CD4-positive, alpha-beta memory T cell (primary cell): Measurements from ENCODE around the gene ADGRL2. TPM values are rescaled to one million over a fixed set of nuclear protein-coding genes. Genes with fewer than 3 reads are reported as not detected.

Source experiments
- CTCF ChIA-PET: fragments of 350-600 bp; sonication (Branson Sonifier 250); formaldehyde crosslinking; loops from one replicate; lab custom pipeline; 2021; ENCODE audit warnings: inconsistent platforms; ENCODE audit not compliant: partially characterized antibody; lab: Charles Lee
- POLR2A ChIA-PET: fragments of 350-600 bp; sonication (Branson Sonifier 250); formaldehyde crosslinking; loops from one replicate; lab custom pipeline; 2021; ENCODE audit not compliant: partially characterized antibody; lab: Charles Lee
- DNase-seq, 5 donors: peaks; one replicate each; pipeline versions ENCODE4 v3.0.0 to v3.0.0-alpha.2; 2020 to 2022; ENCODE audit warnings: mixed read lengths in 1 of 5
- H3K27ac ChIP-seq: one replicate; pipeline ENCODE4 v1.7.0; 2013; ENCODE audit warnings: low read depth, low read length
- H3K27me3 ChIP-seq: 2 replicates; pipeline ENCODE4 v1.7.0; 2013; ENCODE audit warnings: mild to moderate bottlenecking, low read length, moderate library complexity; ENCODE audit not compliant: insufficient read depth
- H3K36me3 ChIP-seq: 2 replicates; pipeline ENCODE4 v1.7.0; 2013; ENCODE audit warnings: mild to moderate bottlenecking, low read length, moderate library complexity; ENCODE audit not compliant: insufficient read depth
- H3K4me1 ChIP-seq: 2 replicates; pipeline ENCODE4 v1.7.0; 2013; ENCODE audit warnings: mild to moderate bottlenecking, low read length, moderate library complexity; ENCODE audit not compliant: insufficient read depth
- H3K4me3 ChIP-seq, 2 donors: one replicate each; pipeline ENCODE4 v1.7.0; 2013; ENCODE audit warnings: low read length in 2 of 2, mild to moderate bottlenecking in 1 of 2
- H3K9me3 ChIP-seq, 2 donors: one replicate each; pipeline ENCODE4 v1.7.0; 2013; ENCODE audit warnings: low read length in 2 of 2, control low read depth in 1 of 2; ENCODE audit not compliant: control insufficient read depth in 1 of 2
- H3K27ac Mint-ChIP-seq, 7 donors: one replicate each; pipeline ENCODE4 v1.8.0; 2020 to 2021; ENCODE audit warnings: mixed read lengths in 7 of 7, mild to moderate bottlenecking in 6 of 7, inconsistent platforms in 3 of 7, moderate library complexity in 3 of 7
- H3K27me3 Mint-ChIP-seq, 2 donors: one replicate each; pipeline ENCODE4 v1.8.0; 2020 to 2021; ENCODE audit warnings: mixed read lengths in 2 of 2
- H3K36me3 Mint-ChIP-seq, 2 donors: one replicate each; pipeline ENCODE4 v1.8.0; 2020 to 2021; ENCODE audit warnings: mixed read lengths in 2 of 2, inconsistent platforms in 1 of 2, mild to moderate bottlenecking in 1 of 2
- H3K4me1 Mint-ChIP-seq, 4 donors: one replicate each; pipeline ENCODE4 v1.8.0; 2020 to 2021; ENCODE audit warnings: mixed read lengths in 4 of 4, mild to moderate bottlenecking in 1 of 4
- H3K4me3 Mint-ChIP-seq, 8 donors: one replicate each; pipeline ENCODE4 v1.8.0; 2020 to 2021; ENCODE audit warnings: mixed read lengths in 8 of 8, mild to moderate bottlenecking in 7 of 8, moderate library complexity in 6 of 8, inconsistent platforms in 3 of 8
- H3K9me3 Mint-ChIP-seq, 8 donors: one replicate each; pipeline ENCODE4 v1.8.0; 2020 to 2021; ENCODE audit warnings: mixed read lengths in 8 of 8, mild to moderate bottlenecking in 5 of 8, inconsistent platforms in 3 of 8, moderate library complexity in 1 of 8
- intact Hi-C: fragments of 100-400 bp; cut with micrococcal nuclease; formaldehyde crosslinking; loops from one replicate; pipeline ENCODE4 v1.15.1; 2023
- polyA plus RNA-seq, 2 donors: library from polyadenylated mRNA; unstranded; fragments of 300-500 nt; fragmentation: Illumina TruSeq; gene quantifications; one replicate each; pipeline ENCODE4 v1.2.3, GENCODE V29; 2021
- total RNA-seq, 2 experiments: library from RNA; stranded (reverse); gene quantifications; one replicate each; pipeline ENCODE4 v1.2.3, GENCODE V29; 2021

The ADGRL2 gene
- total and polyA plus RNA-seq, 4 experiments from 2014 or later: not detected

DNA sequence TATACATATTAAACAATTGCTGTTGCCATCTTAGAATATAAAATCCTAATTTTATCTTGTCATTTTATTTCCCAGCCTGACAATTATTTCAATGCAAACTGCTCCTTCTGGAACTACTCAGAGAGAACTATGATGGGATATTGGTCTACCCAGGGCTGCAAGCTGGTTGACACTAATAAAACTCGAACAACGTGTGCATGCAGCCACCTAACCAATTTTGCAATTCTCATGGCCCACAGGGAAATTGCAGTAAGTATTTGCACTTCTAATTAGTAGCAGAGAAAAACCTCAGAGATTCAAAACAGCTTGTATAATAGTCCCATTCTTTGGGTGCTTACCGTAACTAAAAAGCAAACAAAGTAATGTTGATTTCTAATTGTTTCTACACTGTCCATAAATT, 167.2 kb downstream of the ADGRL2 start:
- Histone ChIP-seq H3K27ac (no peak overlapping the region), H3K36me3 (no peaks in the 10 kb centered on the region), H3K4me1 (no peaks in the 10 kb centered on the region), H3K27me3 (no peaks in the 10 kb centered on the region), H3K4me3 (no peak overlapping the region), H3K9me3 (no peaks in the 10 kb centered on the region)
- no peaks in the 10 kb centered on the region for H3K27me3 Mint-ChIP-seq
- ChIA-PET POLR2A (no interaction called here), CTCF (no interaction called here)
- no peaks in the 10 kb centered on the region for H3K4me1 Mint-ChIP-seq
- DNase-seq: no peak
- no peak overlapping the region for H3K27ac Mint-ChIP-seq
- no peaks in the 10 kb centered on the region for H3K36me3 Mint-ChIP-seq
- H3K4me3 Mint-ChIP-seq: no peak overlapping the region
- no peaks in the 10 kb centered on the region for H3K9me3 Mint-ChIP-seq
- intact Hi-C loops: no loop called here

DNA sequence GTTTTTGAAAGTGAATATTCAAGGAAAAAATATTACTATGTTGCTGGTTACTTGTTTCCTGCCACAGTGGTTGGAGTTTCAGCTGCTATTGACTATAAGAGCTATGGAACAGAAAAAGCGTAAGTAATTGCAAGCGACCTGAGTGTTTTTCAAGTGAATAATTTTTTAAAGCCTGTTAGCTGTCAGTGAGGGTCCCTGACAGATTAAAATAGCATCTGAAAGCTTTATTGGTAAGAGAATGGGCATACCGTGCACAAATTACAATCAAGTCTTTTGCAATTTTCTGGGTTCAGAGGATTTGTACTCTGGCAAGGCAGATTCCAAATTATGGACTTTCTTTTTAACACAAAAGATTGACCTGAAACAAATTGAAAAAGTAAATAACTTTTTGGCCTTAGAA, 169.7 kb downstream of the ADGRL2 start:
- Histone ChIP-seq H3K36me3 (no peaks in the 10 kb centered on the region), H3K27ac (no peak overlapping the region), H3K4me3 (no peak overlapping the region), H3K4me1 (no peaks in the 10 kb centered on the region), H3K9me3 (no peaks in the 10 kb centered on the region), H3K27me3 (no peaks in the 10 kb centered on the region)
- Mint-ChIP-seq H3K27ac (no peak overlapping the region), H3K4me3 (no peak overlapping the region), H3K27me3 (no peaks in the 10 kb centered on the region), H3K36me3 (no peaks in the 10 kb centered on the region), H3K4me1 (no peaks in the 10 kb centered on the region), H3K9me3 (peaks cover 0 to 3% (median 0%) of the 10 kb centered on the region in 8 donors)
- CTCF ChIA-PET: no interaction called here
- POLR2A ChIA-PET: no interaction called here
- intact Hi-C loops: no loop called here
- DNase-seq: no peak

DNA sequence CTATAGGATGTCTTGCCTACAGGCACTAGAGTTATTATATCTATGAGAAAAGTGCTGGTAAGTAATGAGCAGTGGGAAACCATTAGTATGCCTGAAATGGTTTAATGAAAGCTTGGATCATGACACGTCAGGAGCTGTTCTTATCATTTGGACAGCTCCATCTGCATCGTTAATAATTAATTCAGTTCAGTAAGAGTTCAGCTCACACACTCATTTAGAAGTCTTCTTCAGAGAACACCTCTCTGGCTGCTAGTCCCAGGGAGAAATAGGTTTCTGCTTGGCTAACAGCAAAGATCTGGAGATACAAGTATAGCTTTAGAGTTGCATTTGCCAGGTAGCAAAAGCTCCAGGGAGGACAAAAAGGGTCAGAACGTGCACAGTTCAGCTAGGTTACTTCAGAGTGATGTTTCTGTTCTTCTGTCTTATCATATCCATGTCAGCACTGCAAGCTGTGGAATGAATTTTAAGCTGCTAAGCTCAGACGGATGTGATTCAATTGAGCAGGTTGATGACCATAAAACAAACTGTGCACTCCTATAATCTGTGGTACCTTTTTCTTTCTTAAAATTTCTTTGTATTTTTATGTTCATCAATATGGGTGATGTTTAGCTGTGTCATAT, 173.6 kb downstream of the ADGRL2 start:
- no peak overlapping the region for H3K4me3 Mint-ChIP-seq
- DNase-seq: no peak
- H3K27me3 ChIP-seq: no peaks in the 10 kb centered on the region
- no peaks in the 10 kb centered on the region for H3K9me3 ChIP-seq
- no peaks in the 10 kb centered on the region for H3K4me1 ChIP-seq
- ChIA-PET CTCF (no interaction called here), POLR2A (no interaction called here)
- H3K27ac ChIP-seq: no peak overlapping the region
- no peak overlapping the region for H3K27ac Mint-ChIP-seq
- no peaks in the 10 kb centered on the region for H3K4me1 Mint-ChIP-seq
- H3K9me3 Mint-ChIP-seq: peaks cover 0 to 4% (median 0%) of the 10 kb centered on the region in 8 donors
- no peaks in the 10 kb centered on the region for H3K27me3 Mint-ChIP-seq
- no peak overlapping the region for H3K4me3 ChIP-seq
- no peaks in the 10 kb centered on the region for H3K36me3 ChIP-seq
- H3K36me3 Mint-ChIP-seq: no peaks in the 10 kb centered on the region
- intact Hi-C loops: no loop called here

DNA sequence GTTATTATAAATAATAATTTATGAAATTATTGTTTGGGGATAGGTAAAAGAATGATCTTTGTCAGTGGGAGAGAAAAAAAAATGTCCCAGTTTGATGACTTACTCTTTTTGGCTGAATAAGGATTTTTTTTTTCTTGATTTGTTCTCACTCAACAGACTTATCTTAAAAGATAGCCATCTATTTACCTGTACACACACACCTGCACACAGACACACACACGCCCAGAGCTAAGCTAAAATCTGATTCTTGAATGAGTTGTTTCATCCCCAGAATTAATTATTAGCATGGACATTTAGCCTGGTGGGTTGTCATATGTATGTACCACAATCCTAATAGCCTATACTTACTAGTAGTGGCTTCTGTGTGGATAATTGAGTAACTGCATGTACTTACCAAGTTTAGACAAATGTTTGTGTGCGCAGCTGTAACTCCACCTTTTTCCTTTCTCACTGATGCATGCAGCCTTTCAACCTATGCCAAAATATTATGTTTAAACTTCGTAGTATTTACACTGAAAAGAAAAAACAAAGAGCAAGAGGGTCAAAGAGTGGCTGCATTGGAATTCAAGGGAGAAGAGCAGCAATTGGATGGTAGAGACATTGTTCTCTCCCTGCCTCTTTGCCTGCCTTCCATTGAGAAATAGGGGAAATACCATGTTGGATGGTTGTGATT, 174.3 kb downstream of the ADGRL2 start:
- no peak overlapping the region for H3K27ac Mint-ChIP-seq
- no peaks in the 10 kb centered on the region for H3K4me1 Mint-ChIP-seq
- Histone ChIP-seq H3K27ac (no peak overlapping the region), H3K4me1 (no peaks in the 10 kb centered on the region), H3K27me3 (no peaks in the 10 kb centered on the region), H3K9me3 (no peaks in the 10 kb centered on the region), H3K4me3 (no peak overlapping the region), H3K36me3 (no peaks in the 10 kb centered on the region)
- DNase-seq: no peak
- intact Hi-C loops: no loop called here
- H3K27me3 Mint-ChIP-seq: no peaks in the 10 kb centered on the region
- H3K9me3 Mint-ChIP-seq: peaks cover 0 to 4% (median 0%) of the 10 kb centered on the region in 8 donors
- POLR2A ChIA-PET: no interaction called here
- no peaks in the 10 kb centered on the region for H3K36me3 Mint-ChIP-seq
- no peak overlapping the region for H3K4me3 Mint-ChIP-seq
- CTCF ChIA-PET: no interaction called here

DNA sequence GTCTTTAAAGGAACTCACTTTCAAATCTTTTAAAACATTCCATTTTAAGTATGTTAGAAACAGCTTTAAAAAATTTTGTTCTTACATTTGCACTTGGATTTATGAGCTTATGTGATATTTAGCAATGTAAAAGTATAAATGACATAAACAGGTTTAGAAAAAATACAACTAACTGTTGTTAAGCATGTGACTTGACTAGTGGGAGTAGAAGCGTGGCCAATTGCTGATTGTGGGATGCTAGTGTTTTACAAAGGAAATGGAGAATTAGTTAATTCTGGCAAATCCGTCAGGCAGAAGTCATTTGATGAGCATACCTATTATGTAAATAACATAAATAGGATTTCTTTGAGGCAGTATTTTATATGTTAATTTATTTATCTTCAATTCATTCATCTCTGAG, 175.8 kb downstream of the ADGRL2 start:
- no peaks in the 10 kb centered on the region for H3K4me1 Mint-ChIP-seq
- H3K4me3 Mint-ChIP-seq: no peak overlapping the region
- POLR2A ChIA-PET: no interaction called here
- CTCF ChIA-PET: no interaction called here
- H3K36me3 Mint-ChIP-seq: no peaks in the 10 kb centered on the region
- Histone ChIP-seq H3K27ac (no peak overlapping the region), H3K27me3 (no peaks in the 10 kb centered on the region), H3K4me3 (no peak overlapping the region), H3K4me1 (no peaks in the 10 kb centered on the region), H3K36me3 (no peaks in the 10 kb centered on the region), H3K9me3 (no peaks in the 10 kb centered on the region)
- H3K27ac Mint-ChIP-seq: no peak overlapping the region
- H3K27me3 Mint-ChIP-seq: no peaks in the 10 kb centered on the region
- peaks cover 0 to 4% (median 0%) of the 10 kb centered on the region in 8 donors for H3K9me3 Mint-ChIP-seq
- intact Hi-C loops: no loop called here
- no peak for DNase-seq

DNA sequence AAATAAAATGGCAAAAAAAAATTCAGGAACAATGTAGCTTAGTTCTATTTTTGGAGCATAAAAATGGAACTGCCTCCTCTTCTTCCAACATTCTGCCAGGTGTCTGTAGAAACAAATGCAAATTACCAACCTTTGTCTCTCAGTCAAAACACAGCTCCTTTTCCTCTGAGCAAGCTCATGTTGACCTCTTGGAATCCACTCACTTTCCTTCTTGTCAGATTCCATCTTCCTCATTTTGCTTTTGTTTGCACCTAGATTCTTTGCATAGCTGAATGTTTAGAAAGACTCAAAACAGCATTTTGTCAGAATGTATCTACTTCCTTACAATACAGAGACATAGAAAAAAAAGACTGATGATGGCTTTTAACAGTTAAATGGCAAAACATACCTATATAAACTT, 178.2 kb downstream of the ADGRL2 start:
- H3K9me3 Mint-ChIP-seq: peaks cover 0 to 4% (median 0%) of the 10 kb centered on the region in 8 donors
- Histone ChIP-seq H3K27ac (no peak overlapping the region), H3K36me3 (no peaks in the 10 kb centered on the region), H3K9me3 (no peaks in the 10 kb centered on the region), H3K4me1 (no peaks in the 10 kb centered on the region), H3K4me3 (no peak overlapping the region), H3K27me3 (no peaks in the 10 kb centered on the region)
- CTCF ChIA-PET: no interaction called here
- POLR2A ChIA-PET: no interaction called here
- no peaks in the 10 kb centered on the region for H3K4me1 Mint-ChIP-seq
- H3K27ac Mint-ChIP-seq: no peak overlapping the region
- no peak for DNase-seq
- intact Hi-C loops: no loop called here
- no peaks in the 10 kb centered on the region for H3K36me3 Mint-ChIP-seq
- H3K27me3 Mint-ChIP-seq: no peaks in the 10 kb centered on the region
- no peak overlapping the region for H3K4me3 Mint-ChIP-seq

DNA sequence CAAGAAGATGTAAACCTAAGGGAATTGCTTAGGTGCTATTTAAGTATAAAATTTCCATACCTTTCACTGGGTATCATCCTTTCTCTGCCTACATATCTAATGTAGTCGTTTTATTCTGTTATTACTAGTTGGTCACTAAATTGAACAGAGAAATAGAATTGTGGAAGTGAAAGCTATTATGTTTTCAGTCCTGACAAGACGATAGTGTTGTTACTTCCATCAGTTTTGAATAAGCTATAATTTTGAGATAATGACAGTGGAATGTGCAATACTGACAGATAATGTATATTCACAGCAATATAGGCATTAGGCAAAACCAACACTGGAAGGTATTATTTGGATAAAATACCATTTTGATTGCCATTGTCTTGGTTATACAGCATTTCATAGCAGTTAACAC, 181.8 kb downstream of the ADGRL2 start:
- Mint-ChIP-seq H3K9me3 (no peaks in the 10 kb centered on the region), H3K4me1 (no peaks in the 10 kb centered on the region), H3K27me3 (no peaks in the 10 kb centered on the region), H3K36me3 (no peaks in the 10 kb centered on the region), H3K27ac (no peak overlapping the region), H3K4me3 (no peak overlapping the region)
- no peak overlapping the region for H3K4me3 ChIP-seq
- H3K27me3 ChIP-seq: no peaks in the 10 kb centered on the region
- DNase-seq: no peak
- H3K9me3 ChIP-seq: no peaks in the 10 kb centered on the region
- intact Hi-C loops: no loop called here
- CTCF ChIA-PET: no interaction called here
- POLR2A ChIA-PET: no interaction called here
- no peak overlapping the region for H3K27ac ChIP-seq
- no peaks in the 10 kb centered on the region for H3K4me1 ChIP-seq
- H3K36me3 ChIP-seq: no peaks in the 10 kb centered on the region
